SU-DHL-6 (cell line): ENCODE measurements around the gene TRIM63.

Source experiments
- H2AFZ ChIP-seq: fragments of 200-600 bp; sonication (generic); 2 replicates; pipeline ENCODE4 v1.6.1; 2014; ENCODE audit warnings: low read depth, mild to moderate bottlenecking, moderate library complexity, mixed read lengths, antibody characterized with exemption, low read length; ENCODE audit not compliant: severe bottlenecking
- H3F3A ChIP-seq: fragments of 200-600 bp; shearing (Covaris generic); 2 replicates; pipeline ENCODE4 v1.6.0; 2016; ENCODE audit warnings: antibody characterized with exemption, mild to moderate bottlenecking; ENCODE audit not compliant: insufficient read depth
- H3K27ac ChIP-seq: fragments of 200-600 bp; sonication (generic); 2 replicates; pipeline ENCODE4 v1.5.1; 2016; ENCODE audit warnings: low read depth, mild to moderate bottlenecking, low read length, moderate library complexity, mixed read lengths
- H3K27me3 ChIP-seq: fragments of 200-600 bp; sonication (generic), shearing (Covaris generic); 2 replicates; pipeline ENCODE4 v1.6.0; 2014; ENCODE audit warnings: mild to moderate bottlenecking, low read length
- H3K36me3 ChIP-seq: fragments of 200-600 bp; sonication (generic); 2 replicates; pipeline ENCODE4 v1.6.1; 2014; ENCODE audit warnings: mild to moderate bottlenecking, low read length, mixed read lengths
- H3K4me2 ChIP-seq: fragments of 300-600, 200-600 bp; shearing (Covaris generic), sonication (generic); 2 replicates; pipeline ENCODE4 v1.6.0; 2014; ENCODE audit warnings: low read length, low read depth, mild to moderate bottlenecking; ENCODE audit not compliant: poor library complexity, severe bottlenecking
- H3K4me3 ChIP-seq: fragments of 200-600 bp; sonication (generic); 2 replicates; pipeline ENCODE4 v1.5.1; 2014; ENCODE audit warnings: antibody characterized with exemption, low read length, mild to moderate bottlenecking, mixed read lengths; ENCODE audit not compliant: insufficient read depth, poor library complexity, severe bottlenecking
- H3K79me2 ChIP-seq: fragments of 200-600 bp; sonication (generic); 2 replicates; pipeline ENCODE4 v1.6.1; 2014; ENCODE audit warnings: mild to moderate bottlenecking, low read length, moderate library complexity; ENCODE audit not compliant: insufficient read depth
- H3K9ac ChIP-seq: fragments of 200-600 bp; sonication (generic); 2 replicates; pipeline ENCODE4 v1.7.0; 2014; ENCODE audit warnings: mild to moderate bottlenecking, low read length
- H3K9me2 ChIP-seq: fragments of 200-600 bp; sonication (generic); replicated peaks from 2 replicates; pipeline ENCODE4 v1.6.1; 2014; ENCODE audit warnings: low read length; ENCODE audit not compliant: insufficient read depth
- H3K9me3 ChIP-seq: fragments of 200-600 bp; sonication (generic); 2 replicates; pipeline ENCODE4 v1.6.1; 2014; ENCODE audit warnings: low read length, mixed read lengths; ENCODE audit not compliant: insufficient read depth
- H4K20me1 ChIP-seq: fragments of 200-600 bp; sonication (generic); 2 replicates; pipeline ENCODE4 v1.6.1; 2014; ENCODE audit warnings: low read depth, mild to moderate bottlenecking, antibody characterized with exemption, low read length, moderate library complexity, mixed read lengths
- EZH2phosphoT487 ChIP-seq: fragments of 200-600 bp; sonication (generic), shearing (Covaris generic); conservative IDR thresholded peaks from 2 replicates; pipeline ENCODE4 v1.6.1; 2018; ENCODE audit warnings: mild to moderate bottlenecking, antibody characterized with exemption, low read length, moderate library complexity, mixed read lengths
- TF ChIP-seq, protein P1 (sequence below): fragments of 200-600 bp; sonication (generic); IDR thresholded peaks from one replicate; pipeline ENCODE4 v1.5.1; 2017; ENCODE audit warnings: antibody characterized with exemption, mild to moderate bottlenecking, low read length, moderate library complexity; ENCODE audit not compliant: insufficient read depth, poor library complexity, severe bottlenecking

The TRIM63 gene

DNA sequence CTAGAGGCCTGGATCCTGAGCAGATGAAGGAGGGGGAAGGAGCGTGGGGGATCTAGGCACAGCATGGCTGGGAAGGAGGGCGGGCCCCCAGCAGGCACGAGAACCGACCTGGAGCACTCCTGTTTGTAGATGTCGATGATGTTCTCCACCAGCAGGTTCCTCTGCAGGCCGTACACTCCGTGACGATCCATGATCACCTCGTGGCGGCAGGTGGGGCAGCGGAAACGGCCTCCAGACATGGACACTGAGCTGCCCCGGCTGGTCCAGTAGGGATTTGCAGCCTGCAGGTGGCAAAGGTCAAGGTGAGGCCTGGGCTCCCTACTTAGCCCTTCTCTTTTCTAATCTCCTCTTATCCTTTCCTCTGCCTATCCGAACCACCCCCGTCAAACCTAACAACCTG is 1.3 kb downstream of the TRIM63 start:
- no peaks in the 10 kb centered on the region for H3F3A ChIP-seq
- TF ChIP-seq, protein P1, sequence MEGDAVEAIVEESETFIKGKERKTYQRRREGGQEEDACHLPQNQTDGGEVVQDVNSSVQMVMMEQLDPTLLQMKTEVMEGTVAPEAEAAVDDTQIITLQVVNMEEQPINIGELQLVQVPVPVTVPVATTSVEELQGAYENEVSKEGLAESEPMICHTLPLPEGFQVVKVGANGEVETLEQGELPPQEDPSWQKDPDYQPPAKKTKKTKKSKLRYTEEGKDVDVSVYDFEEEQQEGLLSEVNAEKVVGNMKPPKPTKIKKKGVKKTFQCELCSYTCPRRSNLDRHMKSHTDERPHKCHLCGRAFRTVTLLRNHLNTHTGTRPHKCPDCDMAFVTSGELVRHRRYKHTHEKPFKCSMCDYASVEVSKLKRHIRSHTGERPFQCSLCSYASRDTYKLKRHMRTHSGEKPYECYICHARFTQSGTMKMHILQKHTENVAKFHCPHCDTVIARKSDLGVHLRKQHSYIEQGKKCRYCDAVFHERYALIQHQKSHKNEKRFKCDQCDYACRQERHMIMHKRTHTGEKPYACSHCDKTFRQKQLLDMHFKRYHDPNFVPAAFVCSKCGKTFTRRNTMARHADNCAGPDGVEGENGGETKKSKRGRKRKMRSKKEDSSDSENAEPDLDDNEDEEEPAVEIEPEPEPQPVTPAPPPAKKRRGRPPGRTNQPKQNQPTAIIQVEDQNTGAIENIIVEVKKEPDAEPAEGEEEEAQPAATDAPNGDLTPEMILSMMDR: no peak
- no peak for TF ChIP-seq EZH2phosphoT487

DNA sequence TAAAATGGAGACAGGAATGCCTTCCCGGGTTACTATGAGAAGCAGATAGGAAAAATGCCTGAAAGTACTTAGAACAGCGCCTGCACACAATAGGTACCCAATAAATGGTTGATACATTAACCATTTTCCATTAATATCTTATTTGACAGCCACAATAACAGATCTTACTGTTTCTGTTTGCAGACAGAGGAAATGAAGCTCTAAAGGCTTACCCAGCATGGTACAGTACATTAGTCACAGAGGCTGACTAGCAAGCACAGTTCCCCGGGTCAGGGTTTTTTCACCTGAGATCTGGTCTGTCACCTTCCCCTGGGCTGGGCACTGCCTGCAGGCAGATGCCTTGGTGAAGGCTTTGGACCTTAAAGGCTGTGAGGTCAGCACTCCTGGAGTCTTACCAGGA is 2.9 kb downstream of the TRIM63 start:
- H3K9ac ChIP-seq: no peak overlapping the region
- no peaks in the 10 kb centered on the region for H3F3A ChIP-seq
- H3K36me3 ChIP-seq: no peaks in the 10 kb centered on the region
- no peak overlapping the region for H3K4me2 ChIP-seq
- H3K27ac ChIP-seq: no peak overlapping the region
- no peaks in the 10 kb centered on the region for H3K27me3 ChIP-seq
- no peaks in the 10 kb centered on the region for H3K9me3 ChIP-seq
- no peaks in the 10 kb centered on the region for H3K9me2 ChIP-seq
- no peak overlapping the region for H3K4me3 ChIP-seq
- no peaks in the 10 kb centered on the region for H4K20me1 ChIP-seq
- TF ChIP-seq EZH2phosphoT487: no peak
- TF ChIP-seq, protein P1: no peak
- H3K79me2 ChIP-seq: no peaks in the 10 kb centered on the region
- H2AFZ ChIP-seq: no peak overlapping the region

More for the DNA sequence above, 1.3 kb downstream of the TRIM63 start:
- Histone ChIP-seq H3K79me2 (no peaks in the 10 kb centered on the region), H3K9ac (no peak overlapping the region), H3K9me3 (no peaks in the 10 kb centered on the region), H3K36me3 (no peaks in the 10 kb centered on the region), H3K4me2 (no peak overlapping the region), H3K27me3 (no peaks in the 10 kb centered on the region), H3K9me2 (no peaks in the 10 kb centered on the region), H2AFZ (no peak overlapping the region), H4K20me1 (no peaks in the 10 kb centered on the region), H3K4me3 (no peak overlapping the region), H3K27ac (no peak overlapping the region)

DNA sequence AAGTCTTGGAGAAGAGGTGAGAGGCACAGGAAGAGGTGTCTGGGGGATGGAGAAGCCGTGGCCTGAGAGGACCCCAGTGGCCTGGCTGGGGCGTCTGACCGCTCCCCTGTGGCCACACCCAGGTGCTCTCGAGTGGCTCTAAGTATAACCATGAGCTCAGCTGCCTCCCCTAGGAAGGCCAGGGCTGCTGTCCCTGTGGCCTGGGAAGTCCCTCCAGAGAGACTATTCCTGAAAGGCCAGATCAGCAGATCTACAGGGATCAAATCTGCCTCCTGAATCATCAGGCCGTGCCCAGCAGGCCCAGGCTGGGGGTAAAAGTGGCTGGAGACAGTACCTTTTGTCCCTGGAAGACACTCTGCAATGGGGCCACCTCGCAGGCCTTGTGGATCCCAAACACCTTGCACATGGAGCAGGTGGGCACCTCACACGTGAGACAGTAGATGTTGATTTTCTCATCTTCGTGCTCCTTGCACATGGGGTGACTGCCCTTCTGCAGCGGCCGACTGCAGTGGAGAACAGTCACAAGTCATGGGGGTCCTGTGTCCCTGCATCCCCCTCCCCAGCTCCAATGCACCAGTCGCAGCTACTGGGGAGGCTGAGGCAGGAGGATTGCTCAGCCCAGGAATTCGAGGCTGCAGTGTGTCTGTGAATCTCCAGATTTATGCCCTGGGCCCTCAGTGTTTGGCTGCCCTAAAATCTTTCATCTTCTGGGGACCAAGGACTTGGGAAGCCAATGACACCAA is 6.4 kb downstream of the TRIM63 start:
- Histone ChIP-seq H3K9ac (no peak overlapping the region), H3K27me3 (no peaks in the 10 kb centered on the region), H4K20me1 (no peaks in the 10 kb centered on the region), H3K27ac (no peak overlapping the region), H3K9me2 (no peaks in the 10 kb centered on the region), H3K9me3 (no peaks in the 10 kb centered on the region), H3F3A (no peaks in the 10 kb centered on the region), H3K4me3 (no peak overlapping the region), H3K4me2 (no peak overlapping the region), H2AFZ (no peak overlapping the region), H3K36me3 (no peaks in the 10 kb centered on the region), H3K79me2 (no peaks in the 10 kb centered on the region)
- TF ChIP-seq, protein P1: no peak
- TF ChIP-seq EZH2phosphoT487: no peak
